HCT116 (cell line): ENCODE results near the gene SERPIND1. TPM values are rescaled to one million over a fixed set of nuclear protein-coding genes. Genes with fewer than 3 reads are reported as not detected.

Experiments used
- ATAC-seq: fragments of 200-7000 bp; cut with Tn5 transposase; 2 replicates; pipeline ENCODE4 v1.9.1; 2020; ENCODE audit warnings: mild to moderate bottlenecking, moderate library complexity
- BruUV-seq: library from RNA; stranded (reverse); fragments of 400-500 nt; replicated peaks from 2 replicates; lab custom pipeline; 2021; lab: Mats Ljungman, UMichigan
- CTCF ChIA-PET: fragments of 300-600 bp; sonication (Branson Sonifier 250); formaldehyde crosslinking; loops from one replicate; lab custom pipeline; 2021; ENCODE audit warnings: antibody characterized with exemption; lab: Charles Lee
- POLR2A ChIA-PET: fragments of 300-600, 350-600 bp; sonication (Branson Sonifier 250); formaldehyde crosslinking; loops from one replicate; lab custom pipeline; 2021; ENCODE audit warnings: antibody characterized with exemption; lab: Charles Lee
- RAD21 ChIA-PET, 2 experiments: fragments of 300-600 bp; sonication (Branson Sonifier 250); formaldehyde crosslinking; loops; one replicate each; lab custom pipeline; 2023; ENCODE audit warnings: low total read pairs in 2 of 2; ENCODE audit not compliant: uncharacterized antibody in 2 of 2, unreplicated experiment in 2 of 2, low non-redundant PET in 1 of 2; lab: Charles Lee
- DNase-seq: peaks from one replicate; pipeline ENCODE4 v3.0.0-alpha.2; 2010; ENCODE audit warnings: low read depth, low spot score
- H2AFZ ChIP-seq: fragments of 200-600 bp; shearing (Covaris generic), sonication (generic); 2 replicates; pipeline ENCODE4 v1.6.1; 2017; ENCODE audit warnings: low read depth, mixed run types, mixed read lengths, antibody characterized with exemption, low read length; ENCODE audit not compliant: poor library complexity, severe bottlenecking
- H3K27ac ChIP-seq: 2 replicates; pipeline ENCODE4 v1.5.1; 2012; ENCODE audit warnings: low read depth, low read length
- H3K27me3 ChIP-seq: fragments of 200-600 bp; sonication (generic); 2 replicates; pipeline ENCODE4 v1.6.1; 2016; ENCODE audit warnings: mixed run types, low read length, mixed read lengths; ENCODE audit not compliant: insufficient read depth
- H3K36me3 ChIP-seq, 2 experiments: fragments of 200-500 bp in 1 of 2; fragments of 200-600 bp in 1 of 2; sonication (Bioruptor generic) in 1 of 2; sonication (generic) in 1 of 2; 2 replicates each; pipeline versions ENCODE4 v1.5.1 to v1.6.1; 2014 to 2016; ENCODE audit warnings: low read length in 2 of 2, inconsistent platforms in 1 of 2, mixed read lengths in 1 of 2, mixed run types in 1 of 2; ENCODE audit not compliant: insufficient read depth in 2 of 2, control insufficient read depth in 1 of 2
- H3K4me1 ChIP-seq, 2 experiments: fragments of 200-600 bp in 1 of 2; sonication (generic) in 1 of 2; 2 replicates each; pipeline versions ENCODE4 v1.5.1 to v1.6.1; 2012 to 2017; ENCODE audit warnings: low read length in 2 of 2, inconsistent platforms in 1 of 2, mild to moderate bottlenecking in 1 of 2, mixed read lengths in 1 of 2, mixed run types in 1 of 2, moderate library complexity in 1 of 2; ENCODE audit not compliant: insufficient read depth in 2 of 2, control insufficient read depth in 1 of 2
- H3K4me2 ChIP-seq: fragments of 200-600 bp; sonication (generic); 2 replicates; pipeline ENCODE4 v1.6.1; 2017; ENCODE audit warnings: mixed run types, low read length, mixed read lengths
- H3K4me3 ChIP-seq, 2 experiments: fragments of 200-600 bp in 1 of 2; sonication (generic) in 1 of 2; replicated peaks in 1 of 2; 2 replicates each; pipeline ENCODE4 v1.5.1; 2011 to 2016; ENCODE audit warnings: low read length in 2 of 2, control low read depth in 1 of 2, low read depth in 1 of 2, mild to moderate bottlenecking in 1 of 2, mixed read lengths in 1 of 2, mixed run types in 1 of 2
- H3K79me2 ChIP-seq: fragments of 200-600 bp; sonication (generic); 2 replicates; pipeline ENCODE4 v1.6.1; 2017; ENCODE audit warnings: mild to moderate bottlenecking, mixed run types, low read length, moderate library complexity, mixed read lengths; ENCODE audit not compliant: insufficient read depth
- H3K9ac ChIP-seq: fragments of 200-600 bp; sonication (generic); 2 replicates; pipeline ENCODE4 v1.6.1; 2016; ENCODE audit warnings: low read length, mixed read lengths
- H3K9me2 ChIP-seq: fragments of 200-600 bp; sonication (generic), shearing (Covaris generic); 2 replicates; pipeline ENCODE4 v1.6.1; 2017; ENCODE audit warnings: mixed run types, mild to moderate bottlenecking, moderate library complexity; ENCODE audit not compliant: insufficient read depth
- H3K9me3 ChIP-seq, 2 experiments: fragments of 200-500 bp in 1 of 2; fragments of 200-600 bp in 1 of 2; sonication (Bioruptor generic) in 1 of 2; sonication (generic) in 1 of 2; 2 replicates each; pipeline ENCODE4 v1.6.1; 2014 to 2017; ENCODE audit warnings: low read length in 2 of 2, mixed read lengths in 2 of 2, inconsistent platforms in 1 of 2, low read depth in 1 of 2, mild to moderate bottlenecking in 1 of 2, mixed run types in 1 of 2, moderate library complexity in 1 of 2; ENCODE audit not compliant: control insufficient read depth in 1 of 2, insufficient read depth in 1 of 2
- H4K20me1 ChIP-seq: fragments of 200-600 bp; sonication (generic), shearing (Covaris generic); 2 replicates; pipeline ENCODE4 v1.6.1; 2017; ENCODE audit warnings: mixed run types, mild to moderate bottlenecking, moderate library complexity; ENCODE audit not compliant: insufficient read depth
- CBX3 ChIP-seq: IDR thresholded peaks from 2 replicates; pipeline ENCODE4 v1.6.1; 2012; ENCODE audit warnings: low read depth
- EGR1 ChIP-seq: IDR thresholded peaks from 2 replicates; pipeline ENCODE4 v1.6.1; 2012; ENCODE audit warnings: low read depth
- ELF1 ChIP-seq: IDR thresholded peaks from 2 replicates; pipeline ENCODE4 v1.6.1; 2012; ENCODE audit warnings: low read depth, borderline replicate concordance
- EZH2phosphoT487 ChIP-seq: fragments of 200-600 bp; IDR thresholded peaks from 2 replicates; pipeline ENCODE4 v1.6.1; 2018; ENCODE audit warnings: antibody characterized with exemption, borderline replicate concordance
- JUND ChIP-seq: IDR thresholded peaks from 2 replicates; pipeline ENCODE4 v1.6.1; 2012
- POLR2A ChIP-seq: IDR thresholded peaks from 2 replicates; pipeline ENCODE4 v1.7.0; 2011; ENCODE audit warnings: borderline replicate concordance; ENCODE audit not compliant: insufficient read depth, insufficient read length; ENCODE audit errors: extremely low read depth
- RAD21 ChIP-seq: IDR thresholded peaks from 2 replicates; pipeline ENCODE4 v1.6.1; 2012; ENCODE audit warnings: low read depth, mild to moderate bottlenecking
- SIN3A ChIP-seq: IDR thresholded peaks from 2 replicates; pipeline ENCODE4 v1.6.1; 2012; ENCODE audit warnings: low read depth
- SP1 ChIP-seq: IDR thresholded peaks from 2 replicates; pipeline ENCODE4 v1.6.1; 2012; ENCODE audit warnings: low read depth
- TCF7L2 ChIP-seq: IDR thresholded peaks from 2 replicates; pipeline ENCODE4 v1.7.0; 2011; ENCODE audit warnings: borderline replicate concordance, inconsistent platforms; ENCODE audit not compliant: insufficient read depth, insufficient read length; ENCODE audit errors: extremely low read depth
- YY1 ChIP-seq: IDR thresholded peaks from 2 replicates; pipeline ENCODE4 v1.6.1; 2011; ENCODE audit warnings: low read length, low read depth, moderate library complexity, mild to moderate bottlenecking; ENCODE audit not compliant: insufficient replicate concordance; ENCODE audit errors: extremely low read depth
- ZFX ChIP-seq: fragments of 450-650 bp; IDR thresholded peaks from 2 replicates; pipeline ENCODE4 v1.6.1; 2017
- ZNF274 ChIP-seq: fragments of 200-500 bp; sonication (Bioruptor generic); IDR thresholded peaks from 2 replicates; pipeline ENCODE4 v1.6.1; 2014; ENCODE audit warnings: mild to moderate bottlenecking, low read depth, low read length, inconsistent platforms
- intact Hi-C: fragments of 100-400 bp; cut with micrococcal nuclease; formaldehyde crosslinking; loops from 2 replicates; pipeline ENCODE4 v1.10.0; 2022
- total RNA-seq: library from RNA; stranded (reverse); gene quantifications from one replicate; pipeline ENCODE4 v1.2.1, GENCODE V29; 2021; ENCODE audit not compliant: unreplicated experiment
- TF ChIP-seq, protein P1 (sequence below), 3 experiments: fragments of 200-600 bp in 1 of 3; sonication (generic) in 1 of 3; IDR thresholded peaks in 2 of 3; conservative IDR thresholded peaks in 1 of 3; 2 replicates each; pipeline ENCODE4 v1.5.1; 2012 to 2017; ENCODE audit warnings: low read depth in 2 of 3, low read length in 2 of 3, antibody characterized with exemption in 1 of 3, borderline replicate concordance in 1 of 3, control low read depth in 1 of 3, mild to moderate bottlenecking in 1 of 3, mixed read lengths in 1 of 3, mixed run types in 1 of 3, moderate library complexity in 1 of 3; ENCODE audit not compliant: insufficient read depth in 1 of 3
- TF ChIP-seq, protein P2 (sequence below): IDR thresholded peaks from 2 replicates; pipeline ENCODE4 v1.6.1; 2012
- TF ChIP-seq, protein P3 (sequence below): IDR thresholded peaks from 2 replicates; pipeline ENCODE4 v1.6.1; 2011; ENCODE audit warnings: mild to moderate bottlenecking, low read length, moderate library complexity; ENCODE audit not compliant: insufficient replicate concordance; ENCODE audit errors: extremely low read depth
- TF ChIP-seq, protein P4 (sequence below): IDR thresholded peaks from 2 replicates; pipeline ENCODE4 v1.6.1; 2012

The SERPIND1 gene
- total RNA-seq, 1 experiment from 2014 or later: 0.25 TPM

GRCh38 chr22:20761536-20761935 is 12.4 kb upstream of the SERPIND1 start:
- Histone ChIP-seq H2AFZ (no peak overlapping the region), H3K27ac (no peak overlapping the region), H3K27me3 (no peaks in the 10 kb centered on the region), H3K4me2 (no peak overlapping the region), H3K36me3 (peaks cover 6 to 15% of the 10 kb centered on the region in 2 experiments; a peak in 3 of 4 replicates), H4K20me1 (no peaks in the 10 kb centered on the region), H3K9me3 (no peaks in the 10 kb centered on the region), H3K9ac (no peak overlapping the region), H3K79me2 (no peaks in the 10 kb centered on the region), H3K4me1 (peaks cover 0 to 2% of the 10 kb centered on the region in 2 experiments; a peak in 1 of 4 replicates), H3K4me3 (no peak overlapping the region), H3K9me2 (no peaks in the 10 kb centered on the region)
- TF ChIP-seq SIN3A: no peak
- TF ChIP-seq EZH2phosphoT487: no peak
- TF ChIP-seq CBX3: no peak
- TF ChIP-seq SP1: no peak
- TF ChIP-seq, protein P1, sequence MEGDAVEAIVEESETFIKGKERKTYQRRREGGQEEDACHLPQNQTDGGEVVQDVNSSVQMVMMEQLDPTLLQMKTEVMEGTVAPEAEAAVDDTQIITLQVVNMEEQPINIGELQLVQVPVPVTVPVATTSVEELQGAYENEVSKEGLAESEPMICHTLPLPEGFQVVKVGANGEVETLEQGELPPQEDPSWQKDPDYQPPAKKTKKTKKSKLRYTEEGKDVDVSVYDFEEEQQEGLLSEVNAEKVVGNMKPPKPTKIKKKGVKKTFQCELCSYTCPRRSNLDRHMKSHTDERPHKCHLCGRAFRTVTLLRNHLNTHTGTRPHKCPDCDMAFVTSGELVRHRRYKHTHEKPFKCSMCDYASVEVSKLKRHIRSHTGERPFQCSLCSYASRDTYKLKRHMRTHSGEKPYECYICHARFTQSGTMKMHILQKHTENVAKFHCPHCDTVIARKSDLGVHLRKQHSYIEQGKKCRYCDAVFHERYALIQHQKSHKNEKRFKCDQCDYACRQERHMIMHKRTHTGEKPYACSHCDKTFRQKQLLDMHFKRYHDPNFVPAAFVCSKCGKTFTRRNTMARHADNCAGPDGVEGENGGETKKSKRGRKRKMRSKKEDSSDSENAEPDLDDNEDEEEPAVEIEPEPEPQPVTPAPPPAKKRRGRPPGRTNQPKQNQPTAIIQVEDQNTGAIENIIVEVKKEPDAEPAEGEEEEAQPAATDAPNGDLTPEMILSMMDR (IDR thresholded peaks at IDR 0.05 in 2 of 3, conservative IDR thresholded peaks at IDR 0.05 in 1 of 3; ENCODE audit: borderline replicate concordance in 1 of 3, insufficient read depth in 1 of 3, low read depth in 2 of 3, low read length in 2 of 3): no peak
- no peak for TF ChIP-seq TCF7L2
- TF ChIP-seq JUND: no peak
- TF ChIP-seq, protein P2, sequence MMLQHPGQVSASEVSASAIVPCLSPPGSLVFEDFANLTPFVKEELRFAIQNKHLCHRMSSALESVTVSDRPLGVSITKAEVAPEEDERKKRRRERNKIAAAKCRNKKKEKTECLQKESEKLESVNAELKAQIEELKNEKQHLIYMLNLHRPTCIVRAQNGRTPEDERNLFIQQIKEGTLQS: no peak
- no peak for TF ChIP-seq YY1
- TF ChIP-seq RAD21: no peak
- TF ChIP-seq EGR1: no peak
- TF ChIP-seq ZNF274: no peak
- TF ChIP-seq POLR2A: no peak
- TF ChIP-seq ELF1: no peak
- no peak for TF ChIP-seq ZFX
- TF ChIP-seq, protein P3, sequence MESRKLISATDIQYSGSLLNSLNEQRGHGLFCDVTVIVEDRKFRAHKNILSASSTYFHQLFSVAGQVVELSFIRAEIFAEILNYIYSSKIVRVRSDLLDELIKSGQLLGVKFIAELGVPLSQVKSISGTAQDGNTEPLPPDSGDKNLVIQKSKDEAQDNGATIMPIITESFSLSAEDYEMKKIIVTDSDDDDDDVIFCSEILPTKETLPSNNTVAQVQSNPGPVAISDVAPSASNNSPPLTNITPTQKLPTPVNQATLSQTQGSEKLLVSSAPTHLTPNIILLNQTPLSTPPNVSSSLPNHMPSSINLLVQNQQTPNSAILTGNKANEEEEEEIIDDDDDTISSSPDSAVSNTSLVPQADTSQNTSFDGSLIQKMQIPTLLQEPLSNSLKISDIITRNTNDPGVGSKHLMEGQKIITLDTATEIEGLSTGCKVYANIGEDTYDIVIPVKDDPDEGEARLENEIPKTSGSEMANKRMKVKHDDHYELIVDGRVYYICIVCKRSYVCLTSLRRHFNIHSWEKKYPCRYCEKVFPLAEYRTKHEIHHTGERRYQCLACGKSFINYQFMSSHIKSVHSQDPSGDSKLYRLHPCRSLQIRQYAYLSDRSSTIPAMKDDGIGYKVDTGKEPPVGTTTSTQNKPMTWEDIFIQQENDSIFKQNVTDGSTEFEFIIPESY: no peak
- TF ChIP-seq, protein P4, sequence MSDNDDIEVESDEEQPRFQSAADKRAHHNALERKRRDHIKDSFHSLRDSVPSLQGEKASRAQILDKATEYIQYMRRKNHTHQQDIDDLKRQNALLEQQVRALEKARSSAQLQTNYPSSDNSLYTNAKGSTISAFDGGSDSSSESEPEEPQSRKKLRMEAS: no peak
- ATAC-seq: no peak
- DNase-seq: no peak
- intact Hi-C loops: no loop called here
- no TSS peak for BruUV-seq
- ChIA-PET POLR2A (no interaction called here), CTCF (no interaction called here), RAD21 (no interaction called here)
